Measurements from ENCODE around the gene IMPG1. TPM values are rescaled to one million over a fixed set of nuclear protein-coding genes. Genes with fewer than 3 reads are reported as not detected.

The IMPG1 gene
- polyA plus RNA-seq, 3 donors: not detected

GRCh38 chr6:76052314-76052713, 20.1 kb downstream of the IMPG1 start:
- H3K9me3 ChIP-seq (replicated peaks in 1 of 2; ENCODE audit: control insufficient read depth in 1 of 2, insufficient read depth in 1 of 2, low read length in 2 of 2): peaks cover 0 to 9% of the 10 kb centered on the region in 2 donors
- no peak overlapping the region for H3K4me3 ChIP-seq (replicated peaks in 1 of 3; ENCODE audit: low read depth in 2 of 3, low read length in 3 of 3)
- WGBS (ENCODE audit: insufficient coverage): 80% methylated on average over 2 of the region's 3 CpGs
- H3K27me3 ChIP-seq (ENCODE audit: control insufficient read depth in 2 of 2, insufficient read depth in 2 of 2, low read length in 2 of 2): no peaks in the 10 kb centered on the region
- H3K27me3 Mint-ChIP-seq (ENCODE audit: low read depth in 3 of 3): no peaks in the 10 kb centered on the region
- H3K9ac ChIP-seq (ENCODE audit: insufficient read depth, low read length, poor library complexity, severe bottlenecking): no peak overlapping the region
- intact Hi-C loops (cut with micrococcal nuclease): no loop called here
- H3K4me2 ChIP-seq (replicated peaks; ENCODE audit: extremely low read depth, low read length, poor library complexity, severe bottlenecking): no peak overlapping the region
- H3K36me3 ChIP-seq (replicated peaks in 1 of 2; ENCODE audit: control insufficient read depth in 1 of 2, insufficient read depth in 2 of 2, low read length in 2 of 2): no peaks in the 10 kb centered on the region
- no peaks in the 10 kb centered on the region for H3K4me1 ChIP-seq (ENCODE audit: control insufficient read depth in 1 of 2, insufficient read depth in 2 of 2, low read length in 2 of 2)
- H3K4me1 Mint-ChIP-seq: no peaks in the 10 kb centered on the region
- H4K20me1 ChIP-seq (ENCODE audit: insufficient read depth, low read length): no peaks in the 10 kb centered on the region
- H3K27ac ChIP-seq (ENCODE audit: low read depth in 1 of 2, low read length in 2 of 2): no peak overlapping the region
- no peak overlapping the region for H3K27ac Mint-ChIP-seq
- H3K36me3 Mint-ChIP-seq: no peaks in the 10 kb centered on the region
- peaks cover 0 to 10% (median 4%) of the 10 kb centered on the region in 7 donors for H3K9me3 Mint-ChIP-seq
- H3K4me3 Mint-ChIP-seq: no peak overlapping the region
- H2AFZ ChIP-seq (ENCODE audit: insufficient read depth, low read depth, low read length, poor library complexity, severe bottlenecking): no peak overlapping the region
- H3K79me2 ChIP-seq (ENCODE audit: insufficient read depth, low read length): no peaks in the 10 kb centered on the region
- TF ChIP-seq CTCF (IDR thresholded peaks at IDR 0.05): no peak
- no peak for DNase-seq

GRCh38 chr6:76043690-76044089, 28.8 kb downstream of the IMPG1 start:
- H3K4me1 Mint-ChIP-seq: no peaks in the 10 kb centered on the region
- H4K20me1 ChIP-seq (ENCODE audit: insufficient read depth, low read length): no peaks in the 10 kb centered on the region
- intact Hi-C loops (cut with micrococcal nuclease): no loop called here
- H3K27ac Mint-ChIP-seq: no peak overlapping the region
- DNase-seq: no peak
- H3K27ac ChIP-seq (ENCODE audit: low read depth in 1 of 2, low read length in 2 of 2): no peak overlapping the region
- no peaks in the 10 kb centered on the region for H3K27me3 ChIP-seq (ENCODE audit: control insufficient read depth in 2 of 2, insufficient read depth in 2 of 2, low read length in 2 of 2)
- H3K4me2 ChIP-seq (replicated peaks; ENCODE audit: extremely low read depth, low read length, poor library complexity, severe bottlenecking): no peak overlapping the region
- no peak overlapping the region for H3K9ac ChIP-seq (ENCODE audit: insufficient read depth, low read length, poor library complexity, severe bottlenecking)
- H3K79me2 ChIP-seq (ENCODE audit: insufficient read depth, low read length): no peaks in the 10 kb centered on the region
- no peak overlapping the region for H3K4me3 ChIP-seq (replicated peaks in 1 of 3; ENCODE audit: low read depth in 2 of 3, low read length in 3 of 3)
- no peaks in the 10 kb centered on the region for H3K36me3 ChIP-seq (replicated peaks in 1 of 2; ENCODE audit: control insufficient read depth in 1 of 2, insufficient read depth in 2 of 2, low read length in 2 of 2)
- WGBS (ENCODE audit: insufficient coverage): 94% methylated on average over 1 of the region's 2 CpGs
- no peaks in the 10 kb centered on the region for H3K4me1 ChIP-seq (ENCODE audit: control insufficient read depth in 1 of 2, insufficient read depth in 2 of 2, low read length in 2 of 2)
- no peak for TF ChIP-seq CTCF (IDR thresholded peaks at IDR 0.05)
- H3K36me3 Mint-ChIP-seq: no peaks in the 10 kb centered on the region
- peaks cover 4 to 17% (median 5%) of the 10 kb centered on the region in 7 donors for H3K9me3 Mint-ChIP-seq
- H3K27me3 Mint-ChIP-seq (ENCODE audit: low read depth in 3 of 3): peaks cover 0 to 3% (median 0%) of the 10 kb centered on the region in 3 donors
- no peak overlapping the region for H3K4me3 Mint-ChIP-seq
- no peak overlapping the region for H2AFZ ChIP-seq (ENCODE audit: insufficient read depth, low read depth, low read length, poor library complexity, severe bottlenecking)
- H3K9me3 ChIP-seq (replicated peaks in 1 of 2; ENCODE audit: control insufficient read depth in 1 of 2, insufficient read depth in 1 of 2, low read length in 2 of 2): peaks cover 17 to 22% of the 10 kb centered on the region in 2 donors
